ENCODE data around the gene FSIP1.

The FSIP1 gene

GRCh38 chr15:39719109-39719508 is 63.5 kb downstream of the FSIP1 start:
- DNase-seq, result no peak

DNA sequence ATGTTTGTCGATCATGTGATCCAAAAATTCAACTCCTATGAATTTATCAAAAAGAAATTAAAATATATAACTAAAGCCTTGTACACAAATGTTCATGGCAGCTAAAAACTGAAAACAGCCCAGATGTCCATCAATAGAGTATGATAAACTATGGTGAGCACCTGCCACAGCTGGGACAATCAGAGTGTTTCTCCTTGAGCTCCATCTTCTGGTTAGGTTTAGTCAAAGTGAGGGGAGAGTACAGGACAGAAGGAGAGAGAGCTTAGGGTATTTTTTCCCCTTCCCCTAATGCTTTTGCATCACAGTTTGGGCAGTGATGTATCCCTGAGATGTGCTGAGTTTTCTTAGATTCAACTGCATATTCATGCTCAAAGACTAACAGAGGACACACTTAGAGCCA is 65.5 kb downstream of the FSIP1 start:
- no peak for DNase-seq

- DNase-seq, result no peak
Measured at GRCh38 chr15:39714251-39714650, 68.4 kb downstream of the FSIP1 start.

- no peak for DNase-seq
Measured at GRCh38 chr15:39713846-39714245, 68.8 kb downstream of the FSIP1 start.

DNA sequence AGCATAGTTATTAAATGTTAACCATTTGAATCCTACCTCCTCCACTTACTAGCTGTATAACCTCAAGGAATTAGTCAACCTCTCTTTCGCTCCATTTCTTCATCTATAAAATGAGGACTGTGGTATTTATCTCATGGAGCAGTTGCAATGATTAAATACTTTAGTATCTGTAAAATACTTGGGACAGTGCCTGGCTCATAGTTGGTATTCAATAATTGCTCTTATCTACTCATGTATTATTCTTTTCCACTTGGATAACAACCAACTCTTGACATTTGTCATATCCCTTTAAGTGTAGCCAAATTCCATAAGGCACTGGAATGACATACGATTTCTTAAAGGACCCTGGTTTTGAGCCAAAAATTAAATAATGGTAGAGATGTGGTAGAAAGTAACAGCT is 72.0 kb downstream of the FSIP1 start:
- DNase-seq, result no peak

- no peak for DNase-seq
Measured at GRCh38 chr15:39709941-39710340, 72.7 kb downstream of the FSIP1 start.

DNA sequence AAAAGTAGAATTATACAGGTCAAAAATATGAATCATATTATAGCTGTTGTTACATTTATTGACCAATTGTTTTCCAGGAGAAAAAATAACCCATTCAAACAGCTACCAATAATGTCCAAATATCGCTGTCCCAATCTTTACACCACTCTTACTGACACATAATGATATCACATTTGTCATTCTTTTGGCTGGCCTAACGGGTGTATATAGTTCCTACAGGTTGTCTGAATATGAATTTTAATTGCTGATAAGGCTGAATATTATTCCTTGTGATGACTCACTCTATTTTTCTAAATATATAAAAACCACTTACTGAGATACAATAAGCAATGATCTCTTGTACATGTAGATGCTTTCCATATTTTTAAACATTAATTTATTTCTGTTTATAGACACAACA is 76.4 kb downstream of the FSIP1 start:
- DNase-seq, result no peak

DNA sequence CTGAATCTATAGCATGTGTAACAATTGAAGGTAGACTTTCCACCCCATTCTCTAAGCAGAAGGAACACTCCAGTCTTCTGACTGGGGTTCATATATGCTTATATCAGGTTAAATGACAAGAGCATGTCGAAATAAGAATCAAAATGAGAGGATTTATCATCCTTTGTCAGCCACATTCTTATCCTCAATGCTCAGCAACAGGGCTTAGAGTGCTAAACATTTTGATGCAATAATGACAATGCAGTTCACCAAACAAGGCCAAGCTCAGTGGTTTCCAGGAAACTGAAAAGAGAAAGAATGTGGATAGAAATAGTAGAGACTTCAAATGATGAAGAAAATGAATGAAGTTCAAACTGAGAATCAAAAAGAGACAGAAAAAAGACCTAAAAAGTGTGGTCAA is 78.0 kb downstream of the FSIP1 start:
- no peak for DNase-seq

DNA sequence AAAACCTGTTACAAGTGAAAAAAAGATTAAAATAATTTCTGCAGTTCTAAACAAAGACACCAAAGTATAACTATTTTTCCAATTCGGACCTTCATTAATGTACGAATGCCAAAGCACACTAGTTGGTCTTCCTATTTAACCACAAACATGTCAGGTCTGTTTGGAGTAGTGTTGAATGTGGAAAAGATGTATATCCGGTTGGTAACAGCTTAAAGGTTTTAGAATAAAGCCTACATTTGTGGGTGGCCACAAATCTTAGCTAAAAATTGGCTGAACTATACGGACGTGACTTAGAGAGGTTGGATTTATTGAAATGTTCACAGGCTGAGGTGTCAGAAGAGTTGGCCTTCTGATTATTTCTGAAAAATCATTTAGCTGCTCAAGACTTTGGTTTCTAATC is 78.4 kb downstream of the FSIP1 start:
- no peak for DNase-seq

DNA sequence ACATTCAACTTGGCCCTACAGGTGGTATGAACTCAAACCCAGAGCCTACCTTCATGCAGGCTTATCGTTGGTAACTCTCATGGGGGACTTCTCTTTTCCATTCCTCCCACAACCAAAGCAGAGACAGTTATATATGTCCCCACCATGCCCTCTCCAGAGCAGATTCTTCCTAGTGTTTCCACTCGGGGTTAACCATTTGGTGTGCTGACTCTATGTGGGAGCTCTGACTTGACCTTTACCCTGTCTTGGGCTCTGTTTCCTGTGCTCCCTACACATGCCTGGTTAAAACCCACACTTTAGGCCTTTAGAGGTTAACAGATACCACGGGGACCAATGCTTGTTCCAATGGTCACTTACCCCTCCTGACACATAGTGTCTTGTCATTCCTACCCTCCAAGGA is 80.7 kb downstream of the FSIP1 start:
- DNase-seq, result no peak

- no peak for DNase-seq
Measured at GRCh38 chr15:39700375-39700700, 82.3 kb downstream of the FSIP1 start.

- DNase-seq, result no peak
Measured at GRCh38 chr15:39699516-39700374, 82.9 kb downstream of the FSIP1 start.

DNA sequence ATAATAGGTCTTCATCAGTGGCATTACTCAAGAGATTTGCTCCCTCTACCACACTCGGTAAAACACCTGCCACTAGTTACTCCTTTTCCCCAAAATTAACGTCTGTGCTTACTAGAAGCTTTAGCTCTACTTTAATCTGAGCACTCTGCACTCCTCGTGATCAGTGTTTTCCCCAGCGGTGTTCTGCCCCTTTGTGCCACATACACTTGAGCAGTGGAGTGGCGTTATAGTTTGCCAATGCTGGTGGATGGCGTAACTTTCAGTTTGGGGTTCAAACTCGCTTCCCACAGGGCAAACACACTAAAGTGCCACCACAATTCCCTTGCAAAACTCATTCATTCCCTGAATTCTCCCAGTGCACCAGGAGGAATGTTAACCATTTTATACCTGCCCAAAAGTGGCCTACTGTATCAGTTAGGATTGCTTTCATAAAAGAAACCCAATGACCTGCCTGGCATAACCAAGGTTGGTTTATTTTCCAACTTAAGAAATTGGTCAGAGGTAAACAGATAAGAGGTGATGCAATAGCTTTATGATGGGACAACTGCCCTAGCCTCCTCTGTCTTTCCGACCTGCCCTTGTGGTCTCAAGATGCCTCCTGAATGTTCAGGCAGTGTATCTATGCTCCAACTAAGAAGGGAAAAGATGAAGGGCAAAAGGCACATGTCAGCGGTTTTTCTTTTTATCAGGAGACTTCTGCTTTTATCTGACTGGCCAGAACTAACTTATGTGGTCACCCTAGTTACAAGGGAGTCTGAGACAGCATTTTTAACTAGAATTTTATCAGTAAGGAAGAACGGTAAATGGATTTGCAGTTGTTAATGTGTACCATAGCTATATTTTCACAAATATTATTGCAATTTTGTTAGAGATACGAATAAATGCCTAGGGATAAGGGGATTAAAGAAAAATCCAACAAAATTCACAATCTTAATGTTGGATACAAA is 83.9 kb downstream of the FSIP1 start:
- no peak for DNase-seq

DNA sequence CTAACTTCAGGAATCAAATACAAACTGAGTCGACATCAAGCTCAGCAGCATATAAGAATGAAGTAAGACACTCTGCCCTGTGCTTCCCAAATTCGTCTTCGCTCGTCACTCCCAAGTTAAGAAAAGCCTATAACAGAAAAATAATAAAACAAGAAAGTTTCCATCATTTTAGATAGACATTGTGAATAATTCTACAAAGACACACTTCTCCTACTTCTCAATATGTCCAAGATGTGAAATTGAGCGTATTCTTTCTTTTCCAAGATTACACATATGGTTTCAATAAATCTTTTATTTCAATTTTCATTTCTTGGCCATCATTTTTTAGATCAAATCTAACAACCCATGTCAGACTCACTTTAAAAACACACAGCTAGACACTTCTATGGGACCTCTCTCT is 85.1 kb downstream of the FSIP1 start:
- no peak for DNase-seq

DNA sequence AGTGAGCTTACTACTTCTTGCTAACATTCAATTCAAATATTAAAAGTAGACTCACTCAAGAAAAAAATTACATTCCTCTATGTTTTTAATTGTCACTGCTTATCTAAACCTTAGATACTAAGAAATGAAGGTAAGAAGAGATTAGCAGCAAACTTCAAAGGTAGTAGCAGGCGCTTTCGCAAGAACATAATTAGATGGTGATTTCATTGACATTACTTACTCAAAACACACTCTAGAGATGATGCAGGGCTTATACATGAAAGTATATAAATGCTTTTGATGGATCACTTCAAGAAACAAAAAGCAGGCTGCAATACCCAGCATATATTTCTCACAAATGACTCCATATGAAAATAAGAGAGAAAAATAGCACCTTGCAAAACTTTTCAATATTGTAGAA is 86.8 kb downstream of the FSIP1 start:
- no peak for DNase-seq

- DNase-seq, result no peak
Measured at GRCh38 chr15:39692356-39693327, 90.0 kb downstream of the FSIP1 start.

DNA sequence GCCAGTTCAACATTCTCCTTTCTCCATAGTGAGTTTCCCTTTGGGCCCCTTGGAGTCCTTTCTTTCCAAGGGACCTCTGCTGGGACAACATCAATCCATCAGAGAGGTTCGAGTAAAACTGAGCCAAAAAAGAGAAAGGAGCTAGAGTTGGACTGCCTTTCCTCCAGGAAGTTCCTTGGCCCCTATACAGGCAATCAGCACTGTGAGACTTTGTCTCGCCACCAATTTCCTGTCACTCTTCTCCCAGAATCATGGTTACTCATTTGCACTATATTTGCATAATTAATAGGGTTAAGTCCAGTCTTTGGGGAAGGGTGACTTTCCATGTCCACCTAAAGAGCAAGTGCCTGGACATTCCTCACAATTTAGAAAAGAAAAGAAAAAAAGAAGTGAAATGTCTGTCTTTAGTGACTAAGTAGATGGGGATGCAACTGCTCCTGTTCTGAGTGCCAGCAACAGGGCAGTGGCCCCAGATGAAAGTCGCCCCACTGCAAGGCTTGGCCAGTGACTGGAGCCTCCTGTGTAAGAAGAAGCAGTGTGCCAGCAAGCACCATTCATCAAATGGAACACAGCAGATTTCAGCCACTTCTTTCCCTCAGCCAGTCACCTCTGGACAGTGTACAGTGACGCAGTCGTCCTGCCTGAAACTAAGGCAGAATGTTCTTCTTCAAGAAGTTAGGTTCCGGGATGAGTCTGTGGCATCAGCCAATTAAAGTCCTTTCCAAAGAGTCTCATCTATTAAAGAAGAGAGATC is 91.6 kb downstream of the FSIP1 start:
- DNase-seq, result no peak

GRCh38 chr15:39687965-39688364 is 94.7 kb downstream of the FSIP1 start:
- DNase-seq, result no peak

DNA sequence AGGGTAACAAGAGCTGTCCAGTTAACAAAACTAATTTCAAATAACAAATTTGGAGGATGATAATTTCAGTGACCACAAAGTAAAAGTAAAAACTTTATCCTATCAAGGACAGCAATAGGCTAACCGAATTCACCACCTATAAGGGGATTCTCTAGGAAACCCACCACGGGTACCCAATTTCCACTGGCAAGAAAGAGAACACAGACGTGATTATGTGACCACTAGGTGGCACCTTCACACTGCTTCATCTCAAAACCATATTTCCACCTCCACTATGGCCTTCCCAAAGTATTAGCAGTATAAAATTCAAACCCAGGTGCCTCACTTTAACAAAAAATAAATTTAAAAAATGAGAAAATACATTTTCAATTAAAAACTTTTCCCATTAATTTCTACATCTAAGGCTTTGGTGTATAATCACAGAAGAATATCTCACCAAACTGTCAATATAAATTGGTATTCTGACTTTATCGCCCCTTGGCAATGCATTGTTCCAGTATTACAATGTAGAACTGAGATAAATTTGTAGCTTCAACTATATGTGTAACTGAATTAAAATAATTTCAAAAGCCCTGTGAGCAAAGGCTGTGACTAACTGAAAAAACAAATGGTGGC is 96.5 kb downstream of the FSIP1 start:
- DNase-seq, result peak in 1 of 2 experiments; percentile 26

- DNase-seq, result no peak
Measured at GRCh38 chr15:39685367-39685766, 97.3 kb downstream of the FSIP1 start.

DNA sequence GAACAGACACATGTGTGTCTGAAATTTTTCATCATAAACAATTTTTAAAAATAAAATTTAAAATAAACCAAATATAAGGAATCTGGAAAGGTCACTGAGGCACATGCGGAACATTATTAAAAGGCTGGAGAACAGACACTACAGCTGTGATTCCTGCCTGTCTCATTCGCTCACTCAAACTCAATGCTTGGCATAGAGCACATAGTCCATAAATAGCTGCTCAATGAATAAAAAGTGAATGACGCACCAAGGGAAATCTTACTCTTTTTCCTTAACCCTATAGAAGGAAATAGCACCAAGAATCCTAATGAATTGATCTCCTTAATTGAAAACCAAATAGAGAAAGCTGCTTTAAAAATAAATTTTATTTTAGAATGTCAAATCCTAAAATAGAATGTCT is 98.4 kb downstream of the FSIP1 start:
- no peak for DNase-seq

DNA sequence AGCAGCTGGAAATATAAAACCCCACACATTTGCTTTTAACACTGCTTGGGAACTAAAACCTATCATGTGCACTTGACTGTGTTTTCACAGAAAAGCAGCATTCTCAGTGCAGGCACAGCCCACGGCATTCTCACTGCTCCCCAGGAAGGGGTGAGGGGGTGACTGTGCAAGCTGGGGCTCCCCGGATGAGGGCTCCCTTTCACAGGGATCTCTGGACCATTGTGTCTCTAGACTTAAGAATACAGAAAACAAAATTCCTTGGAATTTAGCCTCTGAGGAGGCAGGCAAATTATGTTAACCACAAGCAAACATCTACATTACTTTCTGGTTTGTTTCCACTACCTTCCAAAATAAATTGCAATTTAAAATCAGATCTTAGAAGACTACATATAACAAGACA is 100.3 kb downstream of the FSIP1 start:
- no peak for DNase-seq
